K562 (cell line): ENCODE measurements around the gene FYB2. TPM values are rescaled to one million over a fixed set of nuclear protein-coding genes. Genes with fewer than 3 reads are reported as not detected.

Experiments
- ATAC-seq: fragments of 200-7000 bp; cut with Tn5 transposase; 3 replicates; pipeline ENCODE4 v1.9.1; 2020; ENCODE audit warnings: moderate library complexity
- BruUV-seq: library from RNA; stranded (reverse); fragments of 400-500 nt; replicated peaks from 2 replicates; lab custom pipeline; 2021; lab: Mats Ljungman, UMichigan
- CTCF ChIA-PET: fragments of 300-600 bp; formaldehyde crosslinking; extraction: SDS; loops from one replicate; lab custom pipeline; 2021; ENCODE audit warnings: low intra/inter-chr PET ratio; lab: Yijun Ruan, JAX
- POLR2A ChIA-PET: fragments of 300-600, 350-650 bp; sonication (Branson Sonifier 250); formaldehyde crosslinking; extraction: SDS; loops from one replicate; lab custom pipeline; 2021; ENCODE audit warnings: antibody characterized with exemption, inconsistent platforms; lab: Yijun Ruan, JAX
- DNase-seq, 4 experiments: peaks; one replicate each; pipeline versions ENCODE4 v3.0.0 to v3.0.0-alpha.2; 2011 to 2018; ENCODE audit warnings: low spot score in 3 of 4, mixed read lengths in 3 of 4; ENCODE audit errors: extremely low read depth in 1 of 4
- FAIRE-seq: peaks from 2 replicates; lab custom pipeline; 2011; peaks lifted over from hg19 to GRCh38; lab: Jason Lieb, UNC
- H2AFZ ChIP-seq: 2 replicates; pipeline ENCODE4 v1.6.0; 2011; ENCODE audit warnings: low read depth, low read length, control low read depth, inconsistent platforms
- H3K27ac ChIP-seq: fragments of 200-600 bp; 3 replicates; pipeline ENCODE4 v1.8.0; 2011; ENCODE audit warnings: low read depth, mild to moderate bottlenecking, control low read depth, inconsistent platforms, low read length, moderate library complexity, mixed read lengths; ENCODE audit errors: extremely low read depth
- H3K27me3 ChIP-seq, 2 experiments: fragments of 300-600 bp in 1 of 2; 2 replicates in 1 of 2; 3 replicates in 1 of 2; pipeline versions ENCODE4 v1.6.0 to v1.8.0; 2011; ENCODE audit warnings: inconsistent platforms in 2 of 2, low read length in 2 of 2, mild to moderate bottlenecking in 1 of 2, mixed read lengths in 1 of 2, moderate library complexity in 1 of 2; ENCODE audit not compliant: control insufficient read depth in 2 of 2, insufficient read depth in 2 of 2
- H3K36me3 ChIP-seq: fragments of 300-600 bp; 3 replicates; pipeline ENCODE4 v1.8.0; 2011; ENCODE audit warnings: mild to moderate bottlenecking, low read length, inconsistent platforms; ENCODE audit not compliant: control insufficient read depth, insufficient read depth
- H3K4me1 ChIP-seq, 2 experiments: fragments of 200-600 bp in 1 of 2; replicated peaks in 1 of 2; 2 replicates in 1 of 2; 3 replicates in 1 of 2; pipeline versions ENCODE4 v1.5.1 to v1.8.0; 2011; ENCODE audit warnings: inconsistent platforms in 2 of 2, low read length in 2 of 2, mild to moderate bottlenecking in 1 of 2, mixed read lengths in 1 of 2, moderate library complexity in 1 of 2; ENCODE audit not compliant: control insufficient read depth in 2 of 2, insufficient read depth in 2 of 2
- H3K4me2 ChIP-seq: 2 replicates; pipeline ENCODE4 v1.6.1; 2011; ENCODE audit warnings: low read length, control low read depth, inconsistent platforms, mixed read lengths; ENCODE audit not compliant: insufficient read depth
- H3K4me3 ChIP-seq: fragments of 200-600 bp; sonication (generic), shearing (Covaris generic); 2 replicates; pipeline ENCODE4 v1.5.1; 2016; ENCODE audit warnings: control low read depth, inconsistent platforms
- H3K79me2 ChIP-seq: fragments of 200-600 bp; 3 replicates; pipeline ENCODE4 v1.8.0; 2011; ENCODE audit warnings: low read length, inconsistent platforms; ENCODE audit not compliant: control insufficient read depth, insufficient read depth
- H3K9ac ChIP-seq, 2 experiments: 2 replicates each; pipeline versions ENCODE4 v1.6.0 to v1.6.1; 2011; ENCODE audit warnings: low read depth in 2 of 2, low read length in 2 of 2, control low read depth in 1 of 2, inconsistent platforms in 1 of 2, mild to moderate bottlenecking in 1 of 2, mixed read lengths in 1 of 2; ENCODE audit not compliant: insufficient read depth in 1 of 2
- H3K9me1 ChIP-seq: one replicate; pipeline ENCODE4 v1.6.0; 2011; ENCODE audit warnings: inconsistent platforms, mild to moderate bottlenecking, low read length, moderate library complexity; ENCODE audit not compliant: control insufficient read depth, insufficient read depth
- H3K9me3 ChIP-seq: replicated peaks from 2 replicates; pipeline ENCODE4 v1.5.1; 2011; ENCODE audit warnings: low read depth, low read length, inconsistent platforms; ENCODE audit not compliant: control insufficient read depth, insufficient read depth
- H4K20me1 ChIP-seq: replicated peaks from 2 replicates; pipeline ENCODE4 v1.6.1; 2011; ENCODE audit warnings: low read length, inconsistent platforms, mixed read lengths; ENCODE audit not compliant: control insufficient read depth, insufficient read depth
- ARID4B ChIP-seq: sonication (generic); formaldehyde crosslinking; IDR thresholded peaks from 2 replicates; pipeline ENCODE4 v1.8.0; 2022; ENCODE audit warnings: mild to moderate bottlenecking, missing genetic modification reagents
- BRF1 ChIP-seq: IDR thresholded peaks from 3 replicates; pipeline ENCODE4 v1.6.1; 2011; ENCODE audit warnings: borderline replicate concordance, mild to moderate bottlenecking; ENCODE audit not compliant: insufficient read length; ENCODE audit errors: extremely low read depth
- DNMT1 ChIP-seq: fragments of 450-650 bp; IDR thresholded peaks from 2 replicates; pipeline ENCODE4 v1.6.1; 2016; ENCODE audit warnings: antibody characterized with exemption, mild to moderate bottlenecking
- FOXA3 ChIP-seq, 2 experiments: fragments of 450-650 bp in 1 of 2; sonication (generic) in 1 of 2; formaldehyde crosslinking; IDR thresholded peaks in 1 of 2; conservative IDR thresholded peaks in 1 of 2; 2 replicates each; pipeline versions ENCODE4 v1.4.0 to v1.8.0; 2020 to 2022; ENCODE audit warnings: mild to moderate bottlenecking in 2 of 2, missing genetic modification reagents in 1 of 2
- GATA2 ChIP-seq: sonication (generic); formaldehyde crosslinking; IDR thresholded peaks from 2 replicates; pipeline ENCODE4 v1.4.0; 2020; ENCODE audit warnings: mild to moderate bottlenecking, missing genetic modification reagents
- IRF1 ChIP-seq: sonication (generic); formaldehyde crosslinking; IDR thresholded peaks from 2 replicates; pipeline ENCODE4 v1.8.0; 2022; ENCODE audit warnings: missing genetic modification reagents, mild to moderate bottlenecking, borderline replicate concordance
- IRF9 ChIP-seq: fragments of 450-650 bp; IDR thresholded peaks from 2 replicates; pipeline ENCODE4 v1.6.1; 2016; ENCODE audit warnings: missing biosample characterization, missing genetic modification characterization
- MLX ChIP-seq, 2 experiments: fragments of 450-650 bp in 1 of 2; sonication (generic) in 1 of 2; formaldehyde crosslinking; conservative IDR thresholded peaks; 2 replicates each; pipeline versions ENCODE4 v1.4.0 to v1.8.1; 2020 to 2022; ENCODE audit warnings: mild to moderate bottlenecking in 1 of 2, missing genetic modification reagents in 1 of 2
- NEUROD1 ChIP-seq: fragments of 150-350 bp; IDR thresholded peaks from 2 replicates; pipeline ENCODE4 v1.6.1; 2014; ENCODE audit warnings: borderline replicate concordance, low read length, low read depth; ENCODE audit not compliant: partially characterized antibody
- NFE2L1 ChIP-seq: fragments of 450-650 bp; IDR thresholded peaks from 2 replicates; pipeline ENCODE4 v1.6.1; 2016; ENCODE audit warnings: missing genetic modification characterization, low read depth, mild to moderate bottlenecking, missing compliant biosample characterization, moderate library complexity, borderline replicate concordance
- NFYB ChIP-seq: IDR thresholded peaks from 2 replicates; pipeline ENCODE4 v1.6.1; 2011; ENCODE audit warnings: mild to moderate bottlenecking, moderate library complexity; ENCODE audit not compliant: insufficient read length; ENCODE audit errors: extremely low read depth
- SRSF9 ChIP-seq: fragments of 200-400 bp; formaldehyde crosslinking; IDR thresholded peaks from 2 replicates; pipeline ENCODE4 v1.6.1; 2017; ENCODE audit warnings: low read depth, low read length, borderline replicate concordance
- ZBTB26 ChIP-seq: fragments of 450-650 bp; formaldehyde crosslinking; IDR thresholded peaks from 2 replicates; pipeline ENCODE4 v1.4.0; 2022; ENCODE audit warnings: missing genetic modification characterization
- ZNF444 ChIP-seq: fragments of 250-450 bp; sonication (Bioruptor Pico); IDR thresholded peaks from 2 replicates; pipeline ENCODE4 v1.4.0; 2020; ENCODE audit warnings: mild to moderate bottlenecking, moderate library complexity
- WGBS: fragments of 100-300 bp; shearing (Covaris generic); methylation state at CpG from one replicate; pipeline ENCODE4 v1.1.6; 2016; ENCODE audit warnings: low coverage, mixed read lengths; ENCODE audit not compliant: insufficient coverage; ENCODE audit errors: missing lambda C conversion rate; 5-methylcytosine and 5-hydroxymethylcytosine counted together
- in situ Hi-C: fragments of 300-500 bp; cut with MboI; formaldehyde crosslinking; loops from 4 replicates; pipeline ENCODE4 v1.15.0; 2018; ENCODE audit warnings: inconsistent platforms, mixed read lengths
- intact Hi-C: fragments of 100-400 bp; cut with micrococcal nuclease; formaldehyde crosslinking; loops from 2 replicates; pipeline ENCODE4 v1.14.2; 2022
- polyA plus RNA-seq, 8 experiments: library from polyadenylated mRNA; depleted of rRNA in 4 of 8; stranded (reverse) in 5 of 8; unstranded in 3 of 8; fragments of >200 nt; fragmentation: Nextera tagmentation in 2 of 8; fragmentation: Illumina TruSeq in 1 of 8; extraction: Ambion mirVana in 2 of 8; extraction: Trizol in 1 of 8; gene quantifications; 2 replicates each; pipeline versions ENCODE4 v1.2.1 to v1.2.3, GENCODE V29; 2011 to 2014; ENCODE audit warnings: inconsistent platforms in 1 of 8, missing spikeins in 1 of 8
- total RNA-seq, 7 experiments: library from RNA; depleted of rRNA in 6 of 7; stranded (reverse); fragments of >200 nt in 6 of 7; fragmentation: Illumina TruSeq in 2 of 7; extraction: Trizol in 2 of 7; gene quantifications; 2 replicates each; pipeline versions ENCODE4 v1.2.1 to v1.2.3, GENCODE V29; 2011 to 2021; ENCODE audit warnings: low replicate concordance in 1 of 7

FYB2 gene
- total and polyA plus RNA-seq, 9 of the 15 experiments (the other 6 are each of a cell fraction or from before 2014, with no cell fraction given): not detected

GRCh38 chr1:56788588-56788987 lies 30.6 kb downstream of the FYB2 start:
- no peaks in the 10 kb centered on the region for H4K20me1 ChIP-seq
- no peaks in the 10 kb centered on the region for H3K27me3 ChIP-seq
- H3K79me2 ChIP-seq: no peaks in the 10 kb centered on the region
- 0% methylated on average over 6 of the region's 6 CpGs for WGBS
- ATAC-seq (no peak), DNase-seq (no peak), FAIRE-seq (no peak)
- BruUV-seq: no TSS peak
- no peaks in the 10 kb centered on the region for H3K4me1 ChIP-seq
- ChIA-PET CTCF (no interaction called here), POLR2A (no interaction called here)
- no peak overlapping the region for H2AFZ ChIP-seq
- H3K27ac ChIP-seq: no peak overlapping the region
- H3K9me1 ChIP-seq: no peaks in the 10 kb centered on the region
- no peak overlapping the region for H3K4me3 ChIP-seq
- in situ Hi-C loops: no loop called here
- intact Hi-C loops: no loop called here
- H3K4me2 ChIP-seq: no peak overlapping the region
- H3K9me3 ChIP-seq: no peaks in the 10 kb centered on the region
- no peak overlapping the region for H3K9ac ChIP-seq
- no peaks in the 10 kb centered on the region for H3K36me3 ChIP-seq
- TF ChIP-seq NFYB (no peak), IRF1 (CRISPR knock-in tag) (no peak), MLX (CRISPR knock-in tag; conservative IDR thresholded peaks at IDR 0.05) (no peak), NFE2L1 (tag) (no peak), IRF9 (no peak), NEUROD1 (no peak), GATA2 (CRISPR knock-in tag) (no peak), SRSF9 (no peak), DNMT1 (no peak), BRF1 (no peak), ZBTB26 (no peak), ARID4B (CRISPR knock-in tag) (no peak), FOXA3 (CRISPR knock-in tag; conservative IDR thresholded peaks at IDR 0.05 in 1 of 2, IDR thresholded peaks at IDR 0.05 in 1 of 2) (no peak), ZNF444 (CRISPR knock-in tag) (no peak)
